ENCODE measurements around the gene S100A2.

GRCh38 chr1:153546371-153546770 lies 19.3 kb downstream of the S100A2 start:
- TF ChIP-seq CTCF (conservative IDR thresholded peaks at IDR 0.05 in 1 of 2, IDR thresholded peaks at IDR 0.05 in 1 of 2; ENCODE audit: extremely low read depth in 1 of 2, insufficient read depth in 1 of 2, low read depth in 1 of 2, low read length in 2 of 2) (no peak), EZH2 (IDR thresholded peaks at IDR 0.05; ENCODE audit: borderline replicate concordance, low read length) (no peak)
